Myocyte (in vitro differentiated cells): ENCODE results near the gene PTTG1IP. TPM values are rescaled to one million over a fixed set of nuclear protein-coding genes. Genes with fewer than 3 reads are reported as not detected.
A peak's percentile ranks its signal among the peaks of the same experiment; 100 is the strongest.
"Not testable (repeated sequence)": the region's sequence is repeated elsewhere in the genome, so short reads cannot be mapped to it uniquely, and the experiment has no call there.

Experiments used
- DNase-seq: peaks from one replicate; pipeline ENCODE4 v3.0.0-alpha.2; 2012; ENCODE audit warnings: low read depth
- total RNA-seq: library from RNA; depleted of rRNA; stranded (reverse); fragments of >200 nt; gene quantifications from 2 replicates; pipeline ENCODE4 v1.2.3, GENCODE V29; 2014

Gene PTTG1IP
- total RNA-seq, 1 donor from 2014 or later: 246 TPM

- no peak for DNase-seq
These were observed 9.8 kb upstream of the PTTG1IP start for GRCh38 chr21:44883250-44883649.

- peak; percentile 70 for DNase-seq
These were observed 7.8 kb upstream of the PTTG1IP start for GRCh38 chr21:44881198-44881872.

GRCh38 chr21:44880405-44881197 is 7.1 kb upstream of the PTTG1IP start:
- DNase-seq: no peak

- DNase-seq: not testable (repeated sequence)
These were observed 5.7 kb upstream of the PTTG1IP start for GRCh38 chr21:44879238-44879637.

- DNase-seq: no peak
These were observed 4.8 kb upstream of the PTTG1IP start for GRCh38 chr21:44878053-44878982.

GRCh38 chr21:44876849-44877575 is 3.5 kb upstream of the PTTG1IP start:
- DNase-seq: no peak

- peak; percentile 72 for DNase-seq
These were observed 1.8 kb upstream of the PTTG1IP start for GRCh38 chr21:44875316-44875700.

GRCh38 chr21:44874497-44875315 is 1.2 kb upstream of the PTTG1IP start:
- DNase-seq: peak; percentile 40

GRCh38 chr21:44874240-44874496 is 678 bp upstream of the PTTG1IP start:
- DNase-seq: no peak

- DNase-seq: peak; percentile 71
These were observed 688 bp downstream of the PTTG1IP start for GRCh38 chr21:44872649-44873355.

- DNase-seq: no peak
These were observed 1.2 kb downstream of the PTTG1IP start for GRCh38 chr21:44872323-44872648.

- DNase-seq: peak; percentile 82
These were observed 1.8 kb downstream of the PTTG1IP start for GRCh38 chr21:44871576-44872269.

- DNase-seq: peak; percentile 68
These were observed 2.6 kb downstream of the PTTG1IP start for GRCh38 chr21:44870748-44871495.

- peak; percentile 91 for DNase-seq
These were observed 3.4 kb downstream of the PTTG1IP start for GRCh38 chr21:44869781-44870747.

GRCh38 chr21:44868707-44869106 is 4.8 kb downstream of the PTTG1IP start:
- no peak for DNase-seq

- DNase-seq: no peak
These were observed 5.3 kb downstream of the PTTG1IP start for GRCh38 chr21:44867999-44868700.

GRCh38 chr21:44867464-44867863 is 6.0 kb downstream of the PTTG1IP start:
- DNase-seq: no peak
